ENCODE results near the gene CEBPA. TPM values are rescaled to one million over a fixed set of nuclear protein-coding genes. Genes with fewer than 3 reads are reported as not detected.

The CEBPA gene
- total RNA-seq, 1 donor from 2014 or later: 8.5 TPM

- H3K27me3 Mint-ChIP-seq (ENCODE audit: low read depth): peaks cover 7% of the 10 kb centered on the region
- peaks cover 23% of the 10 kb centered on the region for H3K4me1 Mint-ChIP-seq
- no peaks in the 10 kb centered on the region for H3K9me3 Mint-ChIP-seq
- no peak overlapping the region for H3K27ac Mint-ChIP-seq
- TF ChIP-seq CTCF (IDR thresholded peaks at IDR 0.05; ENCODE audit: unreplicated experiment): no peak
- H3K36me3 Mint-ChIP-seq: no peaks in the 10 kb centered on the region
- DNase-seq (ENCODE audit: low spot score in 2 of 2, unreplicated experiment in 2 of 2): no peak
- H3K4me3 Mint-ChIP-seq: no peak overlapping the region
These were observed 3.9 kb upstream of the CEBPA start for GRCh38 chr19:33306191-33306590.

- H3K4me1 Mint-ChIP-seq: peaks cover 26% of the 10 kb centered on the region
These were observed 2.7 kb upstream of the CEBPA start for GRCh38 chr19:33304760-33305647.

GRCh38 chr19:33304371-33304759 is 2.0 kb upstream of the CEBPA start:
- H3K9me3 Mint-ChIP-seq: no peaks in the 10 kb centered on the region
- H3K27ac Mint-ChIP-seq: peak overlapping the region; percentile 12
- H3K4me1 Mint-ChIP-seq: peaks cover 31% of the 10 kb centered on the region
- DNase-seq (ENCODE audit: low spot score in 2 of 2, unreplicated experiment in 2 of 2): no peak
- H3K36me3 Mint-ChIP-seq: no peaks in the 10 kb centered on the region
- no peak for TF ChIP-seq CTCF (IDR thresholded peaks at IDR 0.05; ENCODE audit: unreplicated experiment)
- H3K27me3 Mint-ChIP-seq (ENCODE audit: low read depth): peaks cover 19% of the 10 kb centered on the region
- H3K4me3 Mint-ChIP-seq: peak overlapping the region; percentile 71

More at GRCh38 chr19:33304760-33305647, 2.7 kb upstream of the CEBPA start:
- no peak overlapping the region for H3K27ac Mint-ChIP-seq
- H3K27me3 Mint-ChIP-seq (ENCODE audit: low read depth): peaks cover 14% of the 10 kb centered on the region
- no peaks in the 10 kb centered on the region for H3K9me3 Mint-ChIP-seq
- DNase-seq (ENCODE audit: low spot score in 2 of 2, unreplicated experiment in 2 of 2): no peak
- peak overlapping the region; percentile 71 for H3K4me3 Mint-ChIP-seq
- H3K36me3 Mint-ChIP-seq: no peaks in the 10 kb centered on the region
- no peak for TF ChIP-seq CTCF (IDR thresholded peaks at IDR 0.05; ENCODE audit: unreplicated experiment)

DNA sequence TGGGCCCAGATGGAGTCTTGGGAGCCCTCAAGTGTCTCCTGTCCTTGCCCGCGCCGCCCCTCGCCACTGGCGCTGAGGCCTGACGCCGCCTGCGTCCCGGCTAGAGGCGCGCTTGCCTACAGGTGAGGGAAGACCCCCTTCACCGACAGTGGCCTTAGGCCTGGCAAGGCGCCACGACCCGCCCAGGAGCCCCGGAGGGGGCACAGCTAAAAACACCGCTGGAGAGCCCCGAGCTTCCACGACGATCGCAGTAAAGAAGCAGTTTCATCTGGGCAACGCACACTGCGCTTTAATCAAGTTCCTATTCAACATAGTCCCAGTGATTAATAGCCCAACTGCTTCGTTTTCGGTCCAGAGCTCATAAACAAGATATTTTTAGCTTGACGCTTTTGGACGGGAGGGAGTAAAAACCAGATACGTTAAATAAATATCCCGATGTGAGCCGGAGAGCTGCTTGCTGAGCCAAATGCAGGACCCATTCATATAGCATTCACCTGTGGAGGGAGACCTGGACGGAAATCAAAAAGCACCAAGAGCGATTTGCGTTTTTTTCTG is 1.5 kb upstream of the CEBPA start:
- TF ChIP-seq CTCF (IDR thresholded peaks at IDR 0.05; ENCODE audit: unreplicated experiment): no peak
- Mint-ChIP-seq H3K9me3 (no peaks in the 10 kb centered on the region), H3K27ac (peak overlapping the region; percentile 12), H3K4me3 (peak overlapping the region; percentile 71), H3K4me1 (peaks cover 36% of the 10 kb centered on the region), H3K36me3 (no peaks in the 10 kb centered on the region), H3K27me3 (ENCODE audit: low read depth) (peaks cover 24% of the 10 kb centered on the region)
- no peak for DNase-seq (ENCODE audit: low spot score in 2 of 2, unreplicated experiment in 2 of 2)

GRCh38 chr19:33302974-33303790 is 848 bp upstream of the CEBPA start:
- Mint-ChIP-seq H3K4me1 (peaks cover 43% of the 10 kb centered on the region), H3K36me3 (no peaks in the 10 kb centered on the region), H3K9me3 (no peaks in the 10 kb centered on the region), H3K27ac (peak overlapping the region; percentile 47), H3K4me3 (peak overlapping the region; percentile 71), H3K27me3 (ENCODE audit: low read depth) (peaks cover 25% of the 10 kb centered on the region)
- DNase-seq (ENCODE audit: low spot score in 2 of 2, unreplicated experiment in 2 of 2): peak in 1 of 2 experiments; percentile 74
- TF ChIP-seq CTCF (IDR thresholded peaks at IDR 0.05; ENCODE audit: unreplicated experiment): no peak
